ENCODE measurements around the gene DGCR6.
"Not testable (repeated sequence)": the region's sequence is repeated elsewhere in the genome, so short reads cannot be mapped to it uniquely, and the experiment has no call there.

DGCR6 gene

GRCh38 chr22:18929459-18929858, 23.3 kb downstream of the DGCR6 start:
- DNase-seq (ENCODE audit: low read depth in 3 of 3, low spot score in 1 of 3) = no peak

GRCh38 chr22:18931905-18932652, 26.0 kb downstream of the DGCR6 start:
- no peak for DNase-seq (ENCODE audit: low read depth in 3 of 3, low spot score in 1 of 3)

- DNase-seq (ENCODE audit: low read depth in 3 of 3, low spot score in 1 of 3) = no peak
Measured at GRCh38 chr22:18933914-18934313, 27.8 kb downstream of the DGCR6 start.

GRCh38 chr22:18934688-18935087, 28.6 kb downstream of the DGCR6 start:
- not testable (repeated sequence) for DNase-seq (ENCODE audit: low read depth in 3 of 3, low spot score in 1 of 3)

- DNase-seq (ENCODE audit: low read depth in 3 of 3, low spot score in 1 of 3) = no peak
Measured at GRCh38 chr22:18935889-18936529, 29.9 kb downstream of the DGCR6 start, which contains the start of gene PRODH. TSS of gene PRODH (minus strand) at chr22:18936293. CDS start at chr22:18936287, 6 bp downstream.

GRCh38 chr22:18938691-18939090, 32.6 kb downstream of the DGCR6 start:
- not testable (repeated sequence) for DNase-seq (ENCODE audit: low read depth in 3 of 3, low spot score in 1 of 3)

- DNase-seq (ENCODE audit: low read depth in 3 of 3, low spot score in 1 of 3) = not testable (repeated sequence)
Measured at GRCh38 chr22:18947105-18947504, 41.0 kb downstream of the DGCR6 start.

GRCh38 chr22:18947905-18948304, 41.8 kb downstream of the DGCR6 start:
- no peak for DNase-seq (ENCODE audit: low read depth in 3 of 3, low spot score in 1 of 3)

- DNase-seq (ENCODE audit: low read depth in 3 of 3, low spot score in 1 of 3) = no peak
Measured at GRCh38 chr22:18950141-18950540, 44.0 kb downstream of the DGCR6 start.

GRCh38 chr22:18952022-18952421, 45.9 kb downstream of the DGCR6 start:
- no peak for DNase-seq (ENCODE audit: low read depth in 3 of 3, low spot score in 1 of 3)

GRCh38 chr22:18953128-18953527, 47.0 kb downstream of the DGCR6 start:
- DNase-seq (ENCODE audit: low read depth in 3 of 3, low spot score in 1 of 3) = not testable (repeated sequence)

- peak in 2 of 3 donors; percentile 31 to 48 for DNase-seq (ENCODE audit: low read depth in 3 of 3, low spot score in 1 of 3)
Measured at GRCh38 chr22:18954303-18954989, 48.3 kb downstream of the DGCR6 start.

GRCh38 chr22:18954990-18955571, 49.0 kb downstream of the DGCR6 start:
- DNase-seq (ENCODE audit: low read depth in 3 of 3, low spot score in 1 of 3) = no peak

GRCh38 chr22:18955696-18956095, 49.6 kb downstream of the DGCR6 start:
- no peak for DNase-seq (ENCODE audit: low read depth in 3 of 3, low spot score in 1 of 3)

GRCh38 chr22:18956121-18956895, 50.2 kb downstream of the DGCR6 start:
- not testable (repeated sequence) for DNase-seq (ENCODE audit: low read depth in 3 of 3, low spot score in 1 of 3)

- DNase-seq (ENCODE audit: low read depth in 3 of 3, low spot score in 1 of 3) = not testable (repeated sequence)
Measured at GRCh38 chr22:18956956-18957355, 50.8 kb downstream of the DGCR6 start.

- not testable (repeated sequence) for DNase-seq (ENCODE audit: low read depth in 3 of 3, low spot score in 1 of 3)
Measured at GRCh38 chr22:18957621-18958320, 51.7 kb downstream of the DGCR6 start.

GRCh38 chr22:18958321-18958705, 52.2 kb downstream of the DGCR6 start:
- DNase-seq (ENCODE audit: low read depth in 3 of 3, low spot score in 1 of 3) = not testable (repeated sequence)

- DNase-seq (ENCODE audit: low read depth in 3 of 3, low spot score in 1 of 3) = not testable (repeated sequence)
Measured at GRCh38 chr22:18958738-18959137, 52.6 kb downstream of the DGCR6 start.

- DNase-seq (ENCODE audit: low read depth in 3 of 3, low spot score in 1 of 3) = not testable (repeated sequence)
Measured at GRCh38 chr22:18959266-18959665, 53.1 kb downstream of the DGCR6 start.

Data from stimulated activated CD4-positive, alpha-beta T cell treated with anti-CD3 and anti-CD28 coated beads, TNF-alpha, amount 100 ng/mL, for 1 hour (primary cell).